Measurements from ENCODE around the gene ATP6V0E2.

ATP6V0E2 gene

GRCh38 chr7:149862156-149862555 lies 11.6 kb upstream of the ATP6V0E2 start:
- DNase-seq (ENCODE audit: extremely low spot score): no peak
- CTCF ChIA-PET: interaction anchor here (1.0 to 2.4 kb wide), 5 partner anchors 8 to 23 kb away, joined by 3 to 6 read pairs (median 3); no protein-coding TSS in a partner anchor
- POLR2A ChIA-PET: no interaction called here
- TF ChIP-seq CTCF (IDR thresholded peaks at IDR 0.05; ENCODE audit: control extremely low read depth, extremely low read depth, low read depth, missing control alignments): no peak

- CTCF ChIA-PET: no interaction called here
- POLR2A ChIA-PET: no interaction called here
- TF ChIP-seq CTCF (IDR thresholded peaks at IDR 0.05; ENCODE audit: control extremely low read depth, extremely low read depth, low read depth, missing control alignments): no peak
- DNase-seq (ENCODE audit: extremely low spot score): no peak
Observed at GRCh38 chr7:149863500-149863899, 10.3 kb upstream of the ATP6V0E2 start.

GRCh38 chr7:149864023-149864422 lies 9.7 kb upstream of the ATP6V0E2 start:
- ChIA-PET CTCF (no interaction called here), POLR2A (no interaction called here)
- no peak for DNase-seq (ENCODE audit: extremely low spot score)
- no peak for TF ChIP-seq CTCF (IDR thresholded peaks at IDR 0.05; ENCODE audit: control extremely low read depth, extremely low read depth, low read depth, missing control alignments)

GRCh38 chr7:149864751-149865150 lies 9.0 kb upstream of the ATP6V0E2 start:
- CTCF ChIA-PET: no interaction called here
- no peak for DNase-seq (ENCODE audit: extremely low spot score)
- POLR2A ChIA-PET: no interaction called here
- no peak for TF ChIP-seq CTCF (IDR thresholded peaks at IDR 0.05; ENCODE audit: control extremely low read depth, extremely low read depth, low read depth, missing control alignments)

GRCh38 chr7:149865437-149865836 lies 8.3 kb upstream of the ATP6V0E2 start:
- TF ChIP-seq CTCF (IDR thresholded peaks at IDR 0.05; ENCODE audit: control extremely low read depth, extremely low read depth, low read depth, missing control alignments): no peak
- POLR2A ChIA-PET: no interaction called here
- CTCF ChIA-PET: no interaction called here
- no peak for DNase-seq (ENCODE audit: extremely low spot score)

GRCh38 chr7:149866139-149866778 lies 7.5 kb upstream of the ATP6V0E2 start:
- CTCF ChIA-PET: no interaction called here
- no peak for TF ChIP-seq CTCF (IDR thresholded peaks at IDR 0.05; ENCODE audit: control extremely low read depth, extremely low read depth, low read depth, missing control alignments)
- POLR2A ChIA-PET: no interaction called here
- no peak for DNase-seq (ENCODE audit: extremely low spot score)

Data from GM10248 (cell line).